Loucy (cell line): Measurements from ENCODE around the gene CILP.

Experiments used
- H2AFZ ChIP-seq: fragments of 200-600 bp; sonication (generic); 2 replicates; pipeline ENCODE4 v1.6.0; 2016; ENCODE audit warnings: antibody characterized with exemption, mild to moderate bottlenecking, low read length, moderate library complexity
- H3F3A ChIP-seq: fragments of 200-600 bp; 2 replicates; pipeline ENCODE4 v1.6.0; 2016; ENCODE audit warnings: antibody characterized with exemption, low read depth, mild to moderate bottlenecking
- H3K27me3 ChIP-seq: fragments of 200-600 bp; sonication (generic); 2 replicates; pipeline ENCODE4 v1.6.1; 2014; ENCODE audit warnings: low read length, mild to moderate bottlenecking; ENCODE audit not compliant: insufficient read depth, poor library complexity, severe bottlenecking
- H3K36me3 ChIP-seq: fragments of 200-600 bp; sonication (generic); 2 replicates; pipeline ENCODE4 v1.6.1; 2016; ENCODE audit warnings: low read length; ENCODE audit not compliant: insufficient read depth
- H3K4me1 ChIP-seq: fragments of 200-600 bp; sonication (generic); 2 replicates; pipeline ENCODE4 v1.5.1; 2014; ENCODE audit warnings: low read length, mild to moderate bottlenecking; ENCODE audit not compliant: insufficient read depth, poor library complexity, severe bottlenecking
- H3K4me2 ChIP-seq: fragments of 200-600 bp; sonication (generic); 2 replicates; pipeline ENCODE4 v1.6.0; 2014; ENCODE audit warnings: antibody characterized with exemption, low read length, low read depth, mild to moderate bottlenecking; ENCODE audit not compliant: poor library complexity, severe bottlenecking
- H3K4me3 ChIP-seq: fragments of 200-600 bp; sonication (generic); 2 replicates; pipeline ENCODE4 v1.5.1; 2014; ENCODE audit warnings: low read length, mild to moderate bottlenecking, mixed read lengths; ENCODE audit not compliant: poor library complexity, severe bottlenecking
- H3K79me2 ChIP-seq: fragments of 200-600 bp; sonication (generic); 2 replicates; pipeline ENCODE4 v1.6.1; 2014; ENCODE audit warnings: low read length; ENCODE audit not compliant: insufficient read depth
- H3K9ac ChIP-seq: fragments of 200-600 bp; sonication (generic); 2 replicates; pipeline ENCODE4 v1.6.0; 2014; ENCODE audit warnings: mild to moderate bottlenecking, low read depth, low read length, moderate library complexity; ENCODE audit not compliant: poor library complexity, severe bottlenecking
- H3K9me2 ChIP-seq: fragments of 200-600 bp; sonication (generic); replicated peaks from 2 replicates; pipeline ENCODE4 v1.6.1; 2016; ENCODE audit warnings: low read depth, low read length, mixed read lengths
- H3K9me3 ChIP-seq: fragments of 200-600 bp; sonication (generic); 2 replicates; pipeline ENCODE4 v1.6.1; 2014; ENCODE audit warnings: mild to moderate bottlenecking, antibody characterized with exemption, low read length, low read depth; ENCODE audit not compliant: insufficient read depth
- H4K20me1 ChIP-seq: fragments of 200-600 bp; sonication (generic); 2 replicates; pipeline ENCODE4 v1.6.0; 2014; ENCODE audit warnings: antibody characterized with exemption, low read length, mild to moderate bottlenecking; ENCODE audit not compliant: insufficient read depth, poor library complexity, severe bottlenecking
- EZH2phosphoT487 ChIP-seq: fragments of 200-600 bp; IDR thresholded peaks from 2 replicates; pipeline ENCODE4 v1.6.1; 2018; ENCODE audit warnings: antibody characterized with exemption, mild to moderate bottlenecking, moderate library complexity, borderline replicate concordance
- TF ChIP-seq, protein P1 (sequence below): fragments of 200-600 bp; sonication (generic); conservative IDR thresholded peaks from 2 replicates; pipeline ENCODE4 v1.5.1; 2014; ENCODE audit warnings: mild to moderate bottlenecking, antibody characterized with exemption, low read length

CILP gene

DNA sequence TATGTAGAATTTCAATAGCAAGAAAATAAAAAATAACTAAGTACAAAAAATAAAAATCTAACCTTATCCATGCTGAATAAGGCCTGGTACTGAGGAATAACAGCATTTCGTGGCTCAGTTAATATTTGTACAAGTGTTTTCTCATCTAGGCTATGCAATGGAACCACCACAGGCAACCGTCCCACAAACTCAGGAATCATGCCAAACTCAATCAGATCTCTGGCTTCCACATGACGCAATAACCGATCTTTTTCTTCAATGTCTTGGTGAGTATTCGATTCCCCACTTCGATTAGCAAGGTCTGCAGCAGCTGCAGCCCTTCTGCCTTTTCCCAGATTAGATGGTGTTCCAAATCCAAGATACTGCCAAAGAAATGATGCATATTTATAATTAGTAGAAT lies 56.6 kb downstream of the CILP start:
- H2AFZ ChIP-seq: no peak overlapping the region
- H3K4me2 ChIP-seq: no peak overlapping the region
- no peaks in the 10 kb centered on the region for H3K4me1 ChIP-seq
- H4K20me1 ChIP-seq: no peaks in the 10 kb centered on the region
- H3K27me3 ChIP-seq: no peaks in the 10 kb centered on the region
- TF ChIP-seq, protein P1, sequence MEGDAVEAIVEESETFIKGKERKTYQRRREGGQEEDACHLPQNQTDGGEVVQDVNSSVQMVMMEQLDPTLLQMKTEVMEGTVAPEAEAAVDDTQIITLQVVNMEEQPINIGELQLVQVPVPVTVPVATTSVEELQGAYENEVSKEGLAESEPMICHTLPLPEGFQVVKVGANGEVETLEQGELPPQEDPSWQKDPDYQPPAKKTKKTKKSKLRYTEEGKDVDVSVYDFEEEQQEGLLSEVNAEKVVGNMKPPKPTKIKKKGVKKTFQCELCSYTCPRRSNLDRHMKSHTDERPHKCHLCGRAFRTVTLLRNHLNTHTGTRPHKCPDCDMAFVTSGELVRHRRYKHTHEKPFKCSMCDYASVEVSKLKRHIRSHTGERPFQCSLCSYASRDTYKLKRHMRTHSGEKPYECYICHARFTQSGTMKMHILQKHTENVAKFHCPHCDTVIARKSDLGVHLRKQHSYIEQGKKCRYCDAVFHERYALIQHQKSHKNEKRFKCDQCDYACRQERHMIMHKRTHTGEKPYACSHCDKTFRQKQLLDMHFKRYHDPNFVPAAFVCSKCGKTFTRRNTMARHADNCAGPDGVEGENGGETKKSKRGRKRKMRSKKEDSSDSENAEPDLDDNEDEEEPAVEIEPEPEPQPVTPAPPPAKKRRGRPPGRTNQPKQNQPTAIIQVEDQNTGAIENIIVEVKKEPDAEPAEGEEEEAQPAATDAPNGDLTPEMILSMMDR: no peak
- TF ChIP-seq EZH2phosphoT487: no peak
- H3K36me3 ChIP-seq: peaks cover 84% of the 10 kb centered on the region
- no peaks in the 10 kb centered on the region for H3F3A ChIP-seq
- no peaks in the 10 kb centered on the region for H3K79me2 ChIP-seq
- H3K4me3 ChIP-seq: no peak overlapping the region
- no peaks in the 10 kb centered on the region for H3K9me2 ChIP-seq
- H3K9me3 ChIP-seq: no peaks in the 10 kb centered on the region
- H3K9ac ChIP-seq: no peak overlapping the region

GRCh38 chr15:65147902-65148301 lies 63.4 kb downstream of the CILP start:
- Histone ChIP-seq H3K36me3 (peaks cover 40% of the 10 kb centered on the region; the same call in 1 of the 2 replicates), H3F3A (no peaks in the 10 kb centered on the region), H3K79me2 (no peaks in the 10 kb centered on the region), H4K20me1 (no peaks in the 10 kb centered on the region), H3K9me3 (no peaks in the 10 kb centered on the region), H3K4me3 (no peak overlapping the region), H3K4me1 (no peaks in the 10 kb centered on the region), H2AFZ (no peak overlapping the region), H3K9ac (no peak overlapping the region), H3K4me2 (no peak overlapping the region), H3K27me3 (no peaks in the 10 kb centered on the region), H3K9me2 (no peaks in the 10 kb centered on the region)
- TF ChIP-seq EZH2phosphoT487: no peak
- TF ChIP-seq, protein P1: no peak

- Histone ChIP-seq H2AFZ (no peak overlapping the region), H3K4me1 (no peaks in the 10 kb centered on the region), H3K4me2 (no peak overlapping the region), H3K9me2 (no peaks in the 10 kb centered on the region), H3F3A (no peaks in the 10 kb centered on the region), H4K20me1 (no peaks in the 10 kb centered on the region), H3K36me3 (peaks cover 32% of the 10 kb centered on the region; the same call in 1 of the 2 replicates), H3K4me3 (no peak overlapping the region), H3K27me3 (no peaks in the 10 kb centered on the region), H3K9ac (no peak overlapping the region), H3K9me3 (no peaks in the 10 kb centered on the region), H3K79me2 (no peaks in the 10 kb centered on the region)
- TF ChIP-seq, protein P1: no peak
- no peak for TF ChIP-seq EZH2phosphoT487
Measured at GRCh38 chr15:65146438-65146837, 64.8 kb downstream of the CILP start.
